Measurements from ENCODE around the gene CIB4. TPM values are rescaled to one million over a fixed set of nuclear protein-coding genes. Genes with fewer than 3 reads are reported as not detected.

Gene CIB4
- total and polyA plus RNA-seq, 2 of the 4 experiments (the other 2 are of a cell fraction), result not detected

- BruUV-seq (replicated peaks), result no TSS peak
- Histone ChIP-seq H4K20me1 (ENCODE audit: insufficient read depth, low read length) (no peaks in the 10 kb centered on the region), H2AK9ac (replicated peaks; ENCODE audit: low read depth, low read length, poor library complexity) (no peak overlapping the region), H3K27me3 (ENCODE audit: control insufficient read depth, insufficient read depth, low read length) (peaks cover 57% of the 10 kb centered on the region), H3K9ac (ENCODE audit: low read depth, low read length) (no peak overlapping the region), H4K91ac (ENCODE audit: insufficient read depth, low read depth, low read length) (no peak overlapping the region), H3K23ac (ENCODE audit: low read depth, low read length) (no peak overlapping the region), H3K79me1 (ENCODE audit: low read depth in 1 of 2, low read length in 2 of 2) (no peaks in the 10 kb centered on the region), H2AK5ac (ENCODE audit: low read depth, low read length) (no peak overlapping the region), H3K4me2 (ENCODE audit: low read depth, low read length) (no peak overlapping the region), H4K5ac (ENCODE audit: low read depth, low read length) (no peak overlapping the region), H3K9me1 (ENCODE audit: insufficient read depth, low read length) (no peaks in the 10 kb centered on the region), H3K18ac (ENCODE audit: low read depth, low read length) (no peak overlapping the region), H2BK15ac (ENCODE audit: low read depth, low read length) (no peak overlapping the region), H3K14ac (replicated peaks; ENCODE audit: low read depth, low read length) (no peak overlapping the region), H3K4me1 (ENCODE audit: control insufficient read depth, insufficient read depth, low read length) (peaks cover 2% of the 10 kb centered on the region; the same call in 1 of the 2 replicates), H3K56ac (ENCODE audit: extremely low read depth, insufficient read depth, low read length) (no peak overlapping the region), H3K36me3 (ENCODE audit: control insufficient read depth, insufficient read depth, low read length) (no peaks in the 10 kb centered on the region), H2AFZ (replicated peaks; ENCODE audit: low read length, poor library complexity) (no peak overlapping the region), H3K4ac (ENCODE audit: low read depth, low read length) (no peak overlapping the region), H2BK5ac (ENCODE audit: low read depth, low read length, poor library complexity, severe bottlenecking) (no peak overlapping the region), H2BK20ac (ENCODE audit: low read depth, low read length) (no peak overlapping the region), H2BK120ac (ENCODE audit: low read depth, low read length) (no peak overlapping the region), H3K9me3 (ENCODE audit: control insufficient read depth, insufficient read depth, low read length) (peaks cover 3% of the 10 kb centered on the region), H3K27ac (ENCODE audit: insufficient read depth, low read length) (no peak overlapping the region), H4K8ac (ENCODE audit: low read depth in 2 of 2, low read length in 2 of 2) (no peak overlapping the region), H3K4me3 (ENCODE audit: insufficient read depth, low read depth, low read length) (no peak overlapping the region)
- DNase-seq (no peak), ATAC-seq (ENCODE audit: low read depth) (no peak)
- ChIA-PET POLR2A (ENCODE audit: unreplicated experiment) (no interaction called here), CTCF (no interaction called here)
- dilution Hi-C loops (cut with HindIII; ENCODE audit: low sequenced_read_pairs, unreplicated experiment) (no loop called here), intact Hi-C loops (cut with micrococcal nuclease) (no loop called here), in situ Hi-C loops (cut with MboI; ENCODE audit: low sequenced_read_pairs) (no loop called here)
- no peak for TF ChIP-seq CEBPB (IDR thresholded peaks at IDR 0.05; ENCODE audit: low read depth, low read length)
- no peak for TF ChIP-seq MAZ (IDR thresholded peaks at IDR 0.05; ENCODE audit: borderline replicate concordance, low read depth, low read length)
- no peak for TF ChIP-seq USF2 (IDR thresholded peaks at IDR 0.05; ENCODE audit: low read depth, low read length)
- TF ChIP-seq CHD1 (IDR thresholded peaks at IDR 0.05; ENCODE audit: low read depth, low read length), result no peak
- no peak for TF ChIP-seq SMC3 (IDR thresholded peaks at IDR 0.05; ENCODE audit: low read depth, low read length)
- TF ChIP-seq RCOR1 (IDR thresholded peaks at IDR 0.05; ENCODE audit: insufficient replicate concordance, low read length), result no peak
- WGBS, 2 experiments (ENCODE audit: extremely low coverage in 2 of 2, insufficient read length in 1 of 2), result no CpG with 5 or more reads among the region's 3 CpGs
These were observed 6.8 kb upstream of the CIB4 start for GRCh38 chr2:26647981-26648380.

Measured in IMR-90 (cell line).